Mucosa of descending colon (tissue), 3 donors: ENCODE data around the gene POLA2. TPM values are rescaled to one million over a fixed set of nuclear protein-coding genes. Genes with fewer than 3 reads are reported as not detected.

Experiments
- ATAC-seq: fragments of 200-7000 bp; cut with Tn5 transposase; one replicate; pipeline ENCODE4 v1.9.1; 2020; ENCODE audit warnings: mild to moderate bottlenecking, moderate library complexity
- DNase-seq, 3 donors: peaks; one replicate each; pipeline ENCODE4 v3.0.0-alpha.2; 2020
- H3K36me3 ChIP-seq: fragments of 200-600 bp; one replicate; pipeline ENCODE4 v1.8.0; 2021; ENCODE audit warnings: low read depth, mild to moderate bottlenecking
- H3K4me1 ChIP-seq: fragments of 200-600 bp; one replicate; pipeline ENCODE4 v1.8.0; 2021; ENCODE audit warnings: low read depth, mild to moderate bottlenecking
- H3K4me3 ChIP-seq: fragments of 200-600 bp; one replicate; pipeline ENCODE4 v1.8.0; 2021; ENCODE audit warnings: mild to moderate bottlenecking
- H3K9me3 ChIP-seq: fragments of 200-600 bp; one replicate; pipeline ENCODE4 v1.8.0; 2021; ENCODE audit warnings: mild to moderate bottlenecking
- CTCF ChIP-seq: fragments of 200-600 bp; IDR thresholded peaks from one replicate; pipeline ENCODE4 v1.8.0; 2022; ENCODE audit warnings: antibody characterized with exemption, mild to moderate bottlenecking
- intact Hi-C, 2 donors: fragments of 100-400 bp; cut with DNase I in 1 of 2; cut with micrococcal nuclease in 1 of 2; formaldehyde crosslinking; loops; one replicate each; pipeline versions ENCODE4 v1.11.0 to v1.11.1; 2022; cut with DNase I, micrococcal nuclease
- total RNA-seq, 3 donors: library from RNA; stranded (reverse); fragmentation: NEBNext Ultra II Directional in 2 of 3; extraction: Animal tissue kit (Norgen Biotek cat#: 25700) in 2 of 3; gene quantifications; one replicate each; pipeline versions ENCODE4 v1.2.1 to v1.2.4, GENCODE V29; 2021 to 2023
- donor health status: DM: no; HTN: no; CAD: no; lungs with moderate emphysema.
- donor health status: DM: no; HTN: no; CAD: no.
- donor health status: DM: no; HTN: yes; CAD: no.

The POLA2 gene
- total RNA-seq, 3 donors from 2014 or later, result 8.9 to 14.4 (median 11.4) TPM

- ATAC-seq, result peak; percentile 61
- no peak for DNase-seq
- no peaks in the 10 kb centered on the region for H3K36me3 ChIP-seq
- peaks cover 18% of the 10 kb centered on the region for H3K4me1 ChIP-seq
- no peak for TF ChIP-seq CTCF
- intact Hi-C loops, result loop anchor here (2.0 to 5.0 kb wide), 2 partner anchors 39 to 46 kb away; partner anchors contain the start of gene CDC42EP2 (in 1 of the 2)
- H3K4me3 ChIP-seq, result no peak overlapping the region
- H3K9me3 ChIP-seq, result no peaks in the 10 kb centered on the region
Observed at GRCh38 chr11:65275906-65276305, 14.1 kb downstream of the POLA2 start.

DNA sequence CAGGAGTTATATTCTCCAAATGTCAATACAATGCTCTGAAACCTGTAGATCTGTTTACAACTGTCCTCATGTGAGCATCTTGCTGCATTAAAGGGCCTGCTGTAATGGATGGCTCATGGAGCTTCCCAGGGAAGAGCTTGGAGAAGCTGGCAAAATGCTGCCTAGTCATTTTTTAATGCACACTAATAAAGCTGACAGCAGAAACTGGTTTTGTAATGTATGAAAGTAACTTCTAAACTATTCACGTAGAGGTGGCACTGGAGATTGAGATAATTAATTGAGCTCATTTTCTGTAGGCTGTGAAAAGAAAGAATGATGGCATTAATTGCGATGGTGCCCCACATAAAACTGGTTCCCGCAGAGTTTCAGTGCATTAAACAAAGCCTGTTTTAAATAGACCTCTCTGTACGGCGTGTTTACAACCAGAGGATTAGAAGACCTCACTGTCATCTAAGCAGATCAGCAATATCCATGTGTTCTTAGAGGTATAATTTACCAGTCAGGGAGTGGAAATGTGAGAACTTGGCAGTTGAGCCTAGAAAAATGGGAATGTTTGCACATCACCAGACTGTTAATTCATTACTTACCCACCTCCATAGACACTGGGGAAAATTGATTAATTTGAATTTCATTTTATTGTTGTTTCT, 16.0 kb downstream of the POLA2 start:
- peaks cover 18% of the 10 kb centered on the region for H3K4me1 ChIP-seq
- intact Hi-C loops, result loop anchor here in 1 of 2 donors (5.0 kb wide), 1 partner anchor 45 kb away; no protein-coding TSS in a partner anchor

GRCh38 chr11:65278356-65278755, 16.6 kb downstream of the POLA2 start:
- TF ChIP-seq CTCF, result no peak
- no peak for DNase-seq
- H3K9me3 ChIP-seq, result no peaks in the 10 kb centered on the region
- peaks cover 18% of the 10 kb centered on the region for H3K4me1 ChIP-seq
- H3K4me3 ChIP-seq, result no peak overlapping the region
- no peak for ATAC-seq
- H3K36me3 ChIP-seq, result no peaks in the 10 kb centered on the region
- intact Hi-C loops, result loop anchor here in 1 of 2 donors (5.0 kb wide), 1 partner anchor 44 kb away; no protein-coding TSS in a partner anchor

More for the DNA sequence above, 16.0 kb downstream of the POLA2 start:
- ATAC-seq (no peak), DNase-seq (no peak)
- no peaks in the 10 kb centered on the region for H3K9me3 ChIP-seq
- no peaks in the 10 kb centered on the region for H3K36me3 ChIP-seq
- no peak overlapping the region for H3K4me3 ChIP-seq
- no peak for TF ChIP-seq CTCF

DNA sequence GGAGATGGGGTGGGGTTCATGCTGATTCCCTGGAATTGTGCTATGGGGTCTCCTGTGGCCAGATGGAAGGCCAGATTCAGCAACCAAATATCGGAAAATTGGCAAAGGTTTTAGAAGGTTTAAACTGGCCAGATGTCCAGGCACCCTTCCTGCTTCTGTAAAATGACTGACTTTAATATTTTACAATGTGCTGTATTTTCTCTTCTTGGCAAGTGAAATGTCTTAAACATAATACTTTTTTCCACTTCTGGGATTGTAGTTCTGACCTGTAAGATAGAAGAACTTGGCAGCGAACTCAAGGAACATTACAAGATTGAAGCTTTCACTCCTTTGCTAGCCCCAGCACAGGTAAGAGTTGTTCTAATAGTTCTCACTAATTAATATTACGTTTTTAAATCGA, 17.5 kb downstream of the POLA2 start:
- DNase-seq (no peak), ATAC-seq (no peak)
- H3K4me3 ChIP-seq, result no peak overlapping the region
- no peaks in the 10 kb centered on the region for H3K9me3 ChIP-seq
- peaks cover 18% of the 10 kb centered on the region for H3K4me1 ChIP-seq
- TF ChIP-seq CTCF, result no peak
- H3K36me3 ChIP-seq, result no peaks in the 10 kb centered on the region
- intact Hi-C loops, result loop anchor here in 1 of 2 donors (5.0 kb wide), 1 partner anchor 43 kb away; no protein-coding TSS in a partner anchor

DNA sequence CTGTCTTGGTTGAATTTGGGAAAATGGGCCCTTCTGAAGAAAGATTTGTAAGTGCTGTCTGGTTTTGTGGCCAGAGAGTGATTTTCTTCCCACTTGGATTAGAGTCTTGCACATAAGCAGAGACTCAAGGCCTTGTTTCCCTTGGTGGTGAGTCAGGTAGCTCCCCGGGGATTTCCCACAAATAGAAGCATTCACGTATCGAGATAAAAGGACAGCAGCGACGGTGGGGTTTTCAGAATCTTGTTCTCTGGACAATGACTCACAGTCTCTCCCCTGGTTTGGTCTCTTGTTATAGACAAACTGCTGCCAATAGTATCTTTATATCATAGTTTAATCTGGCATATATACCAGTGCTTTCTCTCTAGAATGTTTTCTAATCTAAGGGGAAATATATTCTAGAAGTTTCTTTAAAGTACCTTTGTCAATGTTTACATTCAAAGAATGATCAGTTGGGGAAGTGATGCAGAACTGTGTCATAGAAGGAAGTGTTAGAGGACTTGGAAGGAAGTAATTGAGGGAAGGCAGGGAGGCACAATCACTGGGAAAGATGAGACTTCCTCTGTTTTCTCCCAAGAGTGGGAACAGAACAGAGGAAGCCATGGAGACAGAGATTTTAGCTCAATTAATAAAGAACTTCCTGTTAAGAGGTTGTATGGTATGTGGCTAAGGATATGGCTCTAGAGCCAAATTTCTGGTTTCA, 18.1 kb downstream of the POLA2 start:
- Histone ChIP-seq H3K36me3 (no peaks in the 10 kb centered on the region), H3K4me1 (peaks cover 15% of the 10 kb centered on the region), H3K4me3 (no peak overlapping the region), H3K9me3 (no peaks in the 10 kb centered on the region)
- intact Hi-C loops, result loop anchor here in 1 of 2 donors (5.0 kb wide), 1 partner anchor 42 kb away; no protein-coding TSS in a partner anchor
- peak; percentile 62 for ATAC-seq
- DNase-seq, result no peak
- TF ChIP-seq CTCF, result no peak
